ENCODE results near the gene ABHD2. TPM values are rescaled to one million over a fixed set of nuclear protein-coding genes. Genes with fewer than 3 reads are reported as not detected.
A peak's percentile ranks its signal among the peaks of the same experiment; 100 is the strongest.

ABHD2 gene
- total RNA-seq, 1 donor from 2014 or later: 68.2 TPM

DNA sequence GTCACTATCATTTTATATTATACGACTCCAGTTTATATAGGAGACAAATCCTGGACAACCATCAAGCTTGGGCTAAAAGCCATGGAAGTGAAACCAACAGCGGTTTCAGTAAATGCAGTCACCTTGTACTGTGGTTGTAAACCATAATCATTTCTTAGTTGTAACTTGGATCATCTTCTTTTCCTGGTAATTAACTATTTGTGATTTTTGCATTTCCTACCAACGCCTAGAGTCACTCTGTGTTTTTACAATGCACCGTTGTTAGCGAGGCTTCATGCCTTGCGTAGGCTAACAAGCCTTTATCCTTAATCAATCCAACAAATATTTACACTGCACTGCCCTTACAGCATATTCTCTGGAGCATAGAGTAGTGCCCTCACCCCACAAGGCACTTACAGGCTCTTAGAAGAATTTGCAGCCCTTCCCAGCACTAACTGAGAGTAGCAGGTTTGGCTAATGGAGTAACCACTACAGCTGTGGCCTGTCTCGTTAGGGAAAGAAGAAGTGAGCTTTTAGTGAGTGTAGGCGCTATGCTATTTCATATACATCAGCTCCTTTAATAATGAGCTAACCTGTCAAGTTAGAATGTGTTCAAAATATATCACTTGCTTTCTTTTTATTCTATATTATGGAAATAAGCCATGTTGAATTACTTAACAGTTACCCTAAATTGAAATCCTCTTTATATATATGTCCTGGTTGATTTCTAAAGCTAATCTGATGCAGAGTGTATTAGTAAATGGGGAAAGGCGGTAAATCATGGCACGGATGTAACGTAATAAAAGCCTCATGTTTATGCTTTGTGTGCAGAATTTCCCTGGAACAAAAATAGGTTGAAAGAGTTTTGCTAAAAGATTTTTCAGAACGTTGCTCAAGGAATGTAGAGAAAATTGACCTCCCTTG lies 62.8 kb downstream of the ABHD2 start:
- no peak for DNase-seq
- Histone ChIP-seq H3K27ac (replicated peaks) (peak overlapping the region; percentile 54), H3K9me3 (replicated peaks) (no peaks in the 10 kb centered on the region), H3K27me3 (ENCODE audit: low read depth) (no peaks in the 10 kb centered on the region), H3K36me3 (peaks cover 37% of the 10 kb centered on the region), H3K4me3 (no peak overlapping the region), H3K4me1 (peaks cover 70% of the 10 kb centered on the region)
- intact Hi-C loops (cut with micrococcal nuclease): no loop called here
- TF ChIP-seq CTCF (IDR thresholded peaks at IDR 0.05; ENCODE audit: borderline replicate concordance): no peak

DNA sequence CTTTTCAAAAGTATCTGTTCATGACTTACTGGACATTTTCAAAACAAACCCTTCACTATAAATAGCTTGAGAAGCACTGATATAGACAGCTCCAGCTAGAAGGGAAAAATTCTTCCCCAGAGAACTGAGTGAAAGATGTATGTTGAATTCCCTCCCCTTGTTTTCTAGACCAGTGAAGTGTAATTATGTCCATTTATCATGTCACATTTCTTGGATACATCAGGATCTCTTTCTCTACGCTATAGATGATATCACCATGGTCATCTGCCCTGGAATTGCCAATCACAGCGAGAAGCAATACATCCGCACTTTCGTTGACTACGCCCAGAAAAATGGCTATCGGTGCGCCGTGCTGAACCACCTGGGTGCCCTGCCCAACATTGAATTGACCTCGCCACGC lies 66.9 kb downstream of the ABHD2 start:
- Histone ChIP-seq H3K27ac (replicated peaks) (peak overlapping the region; percentile 86), H3K9me3 (replicated peaks) (no peaks in the 10 kb centered on the region), H3K4me3 (no peak overlapping the region), H3K4me1 (peaks cover 67% of the 10 kb centered on the region), H3K36me3 (peaks cover 76% of the 10 kb centered on the region), H3K27me3 (ENCODE audit: low read depth) (no peaks in the 10 kb centered on the region)
- DNase-seq: no peak
- no peak for TF ChIP-seq CTCF (IDR thresholded peaks at IDR 0.05; ENCODE audit: borderline replicate concordance)
- intact Hi-C loops (cut with micrococcal nuclease): no loop called here

- intact Hi-C loops (cut with micrococcal nuclease): no loop called here
- peaks cover 65% of the 10 kb centered on the region for H3K4me1 ChIP-seq
- H3K27me3 ChIP-seq (ENCODE audit: low read depth): no peaks in the 10 kb centered on the region
- H3K9me3 ChIP-seq (replicated peaks): no peaks in the 10 kb centered on the region
- no peak overlapping the region for H3K4me3 ChIP-seq
- TF ChIP-seq CTCF (IDR thresholded peaks at IDR 0.05; ENCODE audit: borderline replicate concordance): no peak
- peak overlapping the region; percentile 86 for H3K27ac ChIP-seq (replicated peaks)
- H3K36me3 ChIP-seq: peaks cover 82% of the 10 kb centered on the region
- DNase-seq: peak; percentile 68
These were observed 67.4 kb downstream of the ABHD2 start for GRCh38 chr15:89155656-89156055.

DNA sequence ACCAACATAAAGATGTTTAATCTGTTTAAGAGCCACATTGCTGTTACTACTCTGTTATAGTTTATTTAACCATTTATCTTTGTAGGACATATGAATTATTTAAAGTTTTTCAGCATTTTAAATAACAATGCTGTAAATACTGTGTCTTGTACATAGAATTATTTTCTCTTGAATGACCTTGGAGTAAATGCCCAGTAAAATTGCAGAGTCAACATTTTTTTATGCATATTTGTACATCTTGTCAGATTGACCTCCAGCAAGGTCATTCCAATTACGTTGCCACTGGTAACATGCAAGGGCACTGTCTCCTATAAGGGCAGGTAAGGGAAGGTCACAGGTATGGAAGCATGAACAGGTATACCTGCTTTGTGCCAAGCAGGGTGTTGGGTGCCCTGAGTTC lies 68.8 kb downstream of the ABHD2 start:
- H3K27me3 ChIP-seq (ENCODE audit: low read depth): no peaks in the 10 kb centered on the region
- no peaks in the 10 kb centered on the region for H3K9me3 ChIP-seq (replicated peaks)
- no peak for TF ChIP-seq CTCF (IDR thresholded peaks at IDR 0.05; ENCODE audit: borderline replicate concordance)
- H3K36me3 ChIP-seq: peaks cover 74% of the 10 kb centered on the region
- peak overlapping the region; percentile 86 for H3K27ac ChIP-seq (replicated peaks)
- DNase-seq: no peak
- no peak overlapping the region for H3K4me3 ChIP-seq
- intact Hi-C loops (cut with micrococcal nuclease): no loop called here
- H3K4me1 ChIP-seq: peaks cover 66% of the 10 kb centered on the region

GRCh38 chr15:89157918-89158564 lies 69.8 kb downstream of the ABHD2 start:
- no peak for DNase-seq
- intact Hi-C loops (cut with micrococcal nuclease): no loop called here
- peak overlapping the region; percentile 86 for H3K27ac ChIP-seq (replicated peaks)
- peaks cover 65% of the 10 kb centered on the region for H3K36me3 ChIP-seq
- no peak for TF ChIP-seq CTCF (IDR thresholded peaks at IDR 0.05; ENCODE audit: borderline replicate concordance)
- H3K4me3 ChIP-seq: no peak overlapping the region
- H3K27me3 ChIP-seq (ENCODE audit: low read depth): no peaks in the 10 kb centered on the region
- H3K9me3 ChIP-seq (replicated peaks): no peaks in the 10 kb centered on the region
- peaks cover 67% of the 10 kb centered on the region for H3K4me1 ChIP-seq

All from left ventricle myocardium inferior (tissue), 1 donor.